PC-9 (cell line): ENCODE results near the gene IRX4. TPM values are rescaled to one million over a fixed set of nuclear protein-coding genes. Genes with fewer than 3 reads are reported as not detected.

Source experiments
- BruUV-seq: library from RNA; stranded (reverse); fragments of 400-500 nt; replicated peaks from 2 replicates; lab custom pipeline; 2021; lab: Mats Ljungman, UMichigan
- CTCF ChIA-PET: fragments of 300-600 bp; sonication (Branson Sonifier 250); formaldehyde crosslinking; loops from one replicate; lab custom pipeline; 2022; ENCODE audit warnings: antibody characterized with exemption; lab: Charles Lee
- POLR2A ChIA-PET: fragments of 300-600 bp; sonication (Branson Sonifier 250); formaldehyde crosslinking; loops from one replicate; lab custom pipeline; 2022; ENCODE audit warnings: antibody characterized with exemption; ENCODE audit not compliant: unreplicated experiment; lab: Charles Lee
- DNase-seq, 2 experiments: peaks; one replicate each; pipeline versions ENCODE4 v3.0.0 to v3.0.0-alpha.2; 2015 to 2022; ENCODE audit warnings: mixed read lengths in 1 of 2
- H2AFZ ChIP-seq: fragments of 200-600 bp; sonication (generic); 2 replicates; pipeline ENCODE4 v1.8.1; 2017; ENCODE audit warnings: antibody characterized with exemption
- H3F3A ChIP-seq: fragments of 200-600 bp; sonication (generic); 2 replicates; pipeline ENCODE4 v1.8.1; 2017; ENCODE audit warnings: antibody characterized with exemption, mild to moderate bottlenecking, low read depth; ENCODE audit not compliant: insufficient read depth
- H3K27ac ChIP-seq: fragments of 200-600 bp; sonication (generic); 2 replicates; pipeline ENCODE4 v1.6.1; 2016; ENCODE audit warnings: mixed run types
- H3K27me3 ChIP-seq: fragments of 200-600 bp; sonication (generic); 2 replicates; pipeline ENCODE4 v1.6.1; 2016; ENCODE audit warnings: low read depth, mixed run types; ENCODE audit not compliant: insufficient read depth
- H3K36me3 ChIP-seq: fragments of 200-600 bp; sonication (generic); 2 replicates; pipeline ENCODE4 v1.6.1; 2016; ENCODE audit warnings: low read depth, mixed run types
- H3K4me1 ChIP-seq: fragments of 200-600 bp; sonication (generic); replicated peaks from 2 replicates; pipeline ENCODE4 v1.6.1; 2016; ENCODE audit warnings: mixed run types; ENCODE audit not compliant: insufficient read depth
- H3K4me2 ChIP-seq: fragments of 200-600 bp; sonication (generic); 2 replicates; pipeline ENCODE4 v1.6.1; 2017; ENCODE audit warnings: mixed run types
- H3K4me3 ChIP-seq: fragments of 200-600 bp; sonication (generic); 2 replicates; pipeline ENCODE4 v1.6.1; 2016; ENCODE audit warnings: mixed run types
- H3K79me2 ChIP-seq: fragments of 200-600 bp; sonication (generic); 2 replicates; pipeline ENCODE4 v1.6.1; 2017; ENCODE audit warnings: low read depth, mixed run types
- H3K9me2 ChIP-seq: fragments of 200-600 bp; sonication (generic); 2 replicates; pipeline ENCODE4 v1.8.1; 2017; ENCODE audit warnings: mild to moderate bottlenecking; ENCODE audit not compliant: insufficient read depth
- H3K9me3 ChIP-seq: fragments of 200-600 bp; sonication (generic); 2 replicates; pipeline ENCODE4 v1.8.1; 2016; ENCODE audit warnings: low read depth; ENCODE audit not compliant: insufficient read depth
- H4K20me1 ChIP-seq: fragments of 200-600 bp; sonication (generic); 2 replicates; pipeline ENCODE4 v1.8.1; 2017; ENCODE audit not compliant: insufficient read depth
- EZH2 ChIP-seq: fragments of 200-600 bp; sonication (generic); IDR thresholded peaks from 2 replicates; pipeline ENCODE4 v1.8.0; 2017; ENCODE audit warnings: antibody characterized with exemption, low read depth
- intact Hi-C: fragments of 100-400 bp; cut with micrococcal nuclease; formaldehyde crosslinking; loops from one replicate; pipeline ENCODE4 v1.10.0; 2022; ENCODE audit not compliant: unreplicated experiment
- total RNA-seq: library from RNA; stranded (reverse); gene quantifications from 2 replicates; pipeline ENCODE4 v1.2.3, GENCODE V29; 2021
- TF ChIP-seq, protein P1 (sequence below): fragments of 200-600 bp; sonication (generic); conservative IDR thresholded peaks from 2 replicates; pipeline ENCODE4 v1.6.1; 2017; ENCODE audit warnings: mixed run types, antibody characterized with exemption, mild to moderate bottlenecking, moderate library complexity

Gene IRX4
- total RNA-seq, 1 experiment from 2014 or later, result not detected

GRCh38 chr5:1909346-1909985 is 26.7 kb upstream of the IRX4 start:
- intact Hi-C loops, result no loop called here
- Histone ChIP-seq H3K27ac (no peak overlapping the region), H3K27me3 (peaks cover 98% of the 10 kb centered on the region), H3K9me2 (0 out of 2 replicates have a peak, but pooled peaks cover 3% of the 10 kb centered on the region), H3K36me3 (no peaks in the 10 kb centered on the region), H3K4me1 (no peaks in the 10 kb centered on the region), H3K4me2 (no peak overlapping the region), H3F3A (no peaks in the 10 kb centered on the region), H2AFZ (no peak overlapping the region), H3K4me3 (no peak overlapping the region), H3K9me3 (no peaks in the 10 kb centered on the region), H3K79me2 (no peaks in the 10 kb centered on the region), H4K20me1 (no peaks in the 10 kb centered on the region)
- DNase-seq, result no peak
- TF ChIP-seq EZH2, result no peak
- TF ChIP-seq, protein P1, sequence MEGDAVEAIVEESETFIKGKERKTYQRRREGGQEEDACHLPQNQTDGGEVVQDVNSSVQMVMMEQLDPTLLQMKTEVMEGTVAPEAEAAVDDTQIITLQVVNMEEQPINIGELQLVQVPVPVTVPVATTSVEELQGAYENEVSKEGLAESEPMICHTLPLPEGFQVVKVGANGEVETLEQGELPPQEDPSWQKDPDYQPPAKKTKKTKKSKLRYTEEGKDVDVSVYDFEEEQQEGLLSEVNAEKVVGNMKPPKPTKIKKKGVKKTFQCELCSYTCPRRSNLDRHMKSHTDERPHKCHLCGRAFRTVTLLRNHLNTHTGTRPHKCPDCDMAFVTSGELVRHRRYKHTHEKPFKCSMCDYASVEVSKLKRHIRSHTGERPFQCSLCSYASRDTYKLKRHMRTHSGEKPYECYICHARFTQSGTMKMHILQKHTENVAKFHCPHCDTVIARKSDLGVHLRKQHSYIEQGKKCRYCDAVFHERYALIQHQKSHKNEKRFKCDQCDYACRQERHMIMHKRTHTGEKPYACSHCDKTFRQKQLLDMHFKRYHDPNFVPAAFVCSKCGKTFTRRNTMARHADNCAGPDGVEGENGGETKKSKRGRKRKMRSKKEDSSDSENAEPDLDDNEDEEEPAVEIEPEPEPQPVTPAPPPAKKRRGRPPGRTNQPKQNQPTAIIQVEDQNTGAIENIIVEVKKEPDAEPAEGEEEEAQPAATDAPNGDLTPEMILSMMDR, result no peak
- ChIA-PET CTCF (no interaction called here), POLR2A (no interaction called here)
- BruUV-seq, result no TSS peak

DNA sequence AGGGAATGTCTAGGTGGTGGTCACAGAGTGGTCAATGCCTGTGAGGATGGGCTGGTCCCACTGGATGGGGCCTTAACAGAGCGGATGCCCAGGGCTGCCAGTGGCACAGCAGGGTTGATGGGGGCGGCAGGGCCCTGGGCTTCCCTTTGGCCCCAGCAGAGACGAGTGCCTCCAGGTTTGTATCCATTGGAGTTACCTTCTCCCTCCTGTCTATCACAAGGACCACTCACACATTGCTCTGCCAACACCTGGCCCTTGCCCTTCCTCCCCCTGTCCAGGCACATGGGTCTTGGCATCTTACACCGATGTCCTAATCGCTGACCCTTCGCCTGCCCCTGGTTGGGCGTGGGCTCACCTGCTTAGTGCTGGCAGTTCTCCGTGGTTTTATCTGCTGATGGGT is 26.2 kb upstream of the IRX4 start:
- ChIA-PET POLR2A (no interaction called here), CTCF (no interaction called here)
- no TSS peak for BruUV-seq
- H3K4me2 ChIP-seq, result no peak overlapping the region
- no peaks in the 10 kb centered on the region for H3K79me2 ChIP-seq
- no peaks in the 10 kb centered on the region for H3K9me3 ChIP-seq
- H3K27ac ChIP-seq, result no peak overlapping the region
- H3K36me3 ChIP-seq, result no peaks in the 10 kb centered on the region
- H3K4me3 ChIP-seq, result no peak overlapping the region
- no peaks in the 10 kb centered on the region for H3F3A ChIP-seq
- H3K27me3 ChIP-seq, result peaks cover 98% of the 10 kb centered on the region
- 0 out of 2 replicates have a peak, but pooled peaks cover 3% of the 10 kb centered on the region for H3K9me2 ChIP-seq
- no peak for TF ChIP-seq EZH2
- TF ChIP-seq, protein P1, result no peak
- H2AFZ ChIP-seq, result no peak overlapping the region
- no peaks in the 10 kb centered on the region for H3K4me1 ChIP-seq
- no peak for DNase-seq
- H4K20me1 ChIP-seq, result no peaks in the 10 kb centered on the region
- intact Hi-C loops, result no loop called here

DNA sequence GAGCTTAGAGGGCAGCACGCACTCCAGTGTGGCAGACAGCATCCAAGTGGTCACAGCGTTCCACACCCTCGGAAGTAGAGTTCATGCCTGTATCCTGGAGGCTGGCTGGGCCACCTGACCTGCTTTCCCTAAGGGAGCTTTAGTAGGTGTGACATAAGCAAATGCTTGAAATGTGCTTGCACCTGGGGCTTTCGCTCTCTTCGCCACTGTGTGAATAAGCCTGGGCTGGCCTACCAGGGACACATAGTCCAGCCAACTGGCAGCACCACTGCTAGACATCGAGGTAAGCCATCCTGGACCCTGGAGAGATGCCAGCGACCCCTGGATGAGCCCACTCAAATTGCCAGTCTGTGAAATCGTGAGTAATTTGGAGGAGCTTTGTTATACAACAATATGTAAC is 24.9 kb upstream of the IRX4 start:
- Histone ChIP-seq H3K4me2 (no peak overlapping the region), H3K36me3 (no peaks in the 10 kb centered on the region), H2AFZ (no peak overlapping the region), H3K27me3 (peaks cover 95% of the 10 kb centered on the region), H3K4me3 (no peak overlapping the region), H3K4me1 (no peaks in the 10 kb centered on the region), H3K9me2 (0 out of 2 replicates have a peak, but pooled peaks cover 3% of the 10 kb centered on the region), H4K20me1 (no peaks in the 10 kb centered on the region), H3K9me3 (no peaks in the 10 kb centered on the region), H3K27ac (no peak overlapping the region), H3K79me2 (no peaks in the 10 kb centered on the region), H3F3A (no peaks in the 10 kb centered on the region)
- intact Hi-C loops, result no loop called here
- TF ChIP-seq, protein P1, result no peak
- TF ChIP-seq EZH2, result no peak
- ChIA-PET POLR2A (no interaction called here), CTCF (no interaction called here)
- DNase-seq, result no peak
- no TSS peak for BruUV-seq
